HepG2 (cell line): ENCODE data around the gene MMP7.

Experiments used
- EP300 ChIP-seq, 3 experiments: sonication (generic) in 1 of 3; formaldehyde crosslinking in 1 of 3; IDR thresholded peaks; 2 replicates each; pipeline versions ENCODE4 v1.5.1 to v1.6.1; 2011 to 2020; ENCODE audit warnings: low read depth in 2 of 3, low read length in 2 of 3, borderline replicate concordance in 1 of 3, improper control_type of control experiment in 1 of 3, mild to moderate bottlenecking in 1 of 3, missing genetic modification reagents in 1 of 3, moderate library complexity in 1 of 3
- POLR2AphosphoS5 ChIP-seq: IDR thresholded peaks from 2 replicates; pipeline ENCODE4 v1.6.1; 2012; ENCODE audit warnings: low read depth, low read length

DNA sequence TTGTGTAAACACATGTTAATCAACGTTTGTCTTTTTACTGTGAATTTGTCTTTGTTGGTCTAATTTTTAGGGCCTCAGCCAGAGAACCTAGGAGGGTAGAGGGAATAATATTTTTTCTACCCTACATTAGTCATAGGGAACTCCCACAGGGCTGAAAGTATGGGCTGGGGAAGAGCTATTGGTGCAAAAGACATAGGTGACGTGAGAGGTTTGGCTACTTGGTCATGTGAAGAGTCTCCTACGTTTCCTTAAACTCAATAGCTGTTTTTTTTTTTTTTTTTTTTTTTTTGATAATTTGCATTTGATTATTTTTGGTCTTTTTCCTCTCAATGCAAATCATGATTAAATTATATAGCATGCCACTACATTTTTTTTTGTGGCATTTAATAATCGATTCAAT lies 15.9 kb upstream of the MMP7 start:
- TF ChIP-seq POLR2AphosphoS5 (no peak), EP300 (IDR thresholded peaks at IDR 0.05; ENCODE audit: low read depth in 2 of 2, low read length in 2 of 2) (no peak), EP300 (CRISPR knock-in tag; IDR thresholded peaks at IDR 0.05; ENCODE audit: borderline replicate concordance) (no peak)
